Astrocyte of the spinal cord (primary cell): ENCODE results near the gene RAX2.
A peak's percentile ranks its signal among the peaks of the same experiment; 100 is the strongest.

Source experiments
- DNase-seq: peaks from one replicate; pipeline ENCODE4 v3.0.0; 2011; ENCODE audit warnings: low read depth, low spot score
- H3K4me3 ChIP-seq: 2 replicates; pipeline ENCODE4 v1.5.1; 2011; ENCODE audit warnings: low read depth, mild to moderate bottlenecking, low read length, moderate library complexity
- CTCF ChIP-seq: IDR thresholded peaks from 2 replicates; pipeline ENCODE4 v1.5.1; 2012; ENCODE audit warnings: low read depth, mild to moderate bottlenecking, low read length, inconsistent platforms
- in situ Hi-C: cut with HindIII; loops from 2 replicates; pipeline ENCODE4 v1.10.0; 2017; ENCODE audit warnings: low sequenced_read_pairs

RAX2 gene

GRCh38 chr19:3784607-3785450 lies 12.8 kb upstream of the RAX2 start:
- no peak overlapping the region for H3K4me3 ChIP-seq
- no peak for TF ChIP-seq CTCF
- DNase-seq, result no peak
- in situ Hi-C loops, result no loop called here

- no peak for DNase-seq
- in situ Hi-C loops, result no loop called here
Measured at GRCh38 chr19:3783660-3784584, 11.9 kb upstream of the RAX2 start.

GRCh38 chr19:3782903-3783302 lies 10.9 kb upstream of the RAX2 start:
- no peak for DNase-seq
- no peak for TF ChIP-seq CTCF
- no peak overlapping the region for H3K4me3 ChIP-seq
- in situ Hi-C loops, result no loop called here

More at GRCh38 chr19:3783660-3784584, 11.9 kb upstream of the RAX2 start:
- peak; percentile 15 for TF ChIP-seq CTCF
- no peak overlapping the region for H3K4me3 ChIP-seq

- DNase-seq, result no peak
- in situ Hi-C loops, result no loop called here
- no peak for TF ChIP-seq CTCF
- H3K4me3 ChIP-seq, result no peak overlapping the region
Measured at GRCh38 chr19:3782330-3782729, 10.3 kb upstream of the RAX2 start.

GRCh38 chr19:3781603-3782002 lies 9.6 kb upstream of the RAX2 start:
- no peak for TF ChIP-seq CTCF
- in situ Hi-C loops, result no loop called here
- H3K4me3 ChIP-seq, result no peak overlapping the region
- DNase-seq, result no peak

- no peak for DNase-seq
- in situ Hi-C loops, result no loop called here
- no peak for TF ChIP-seq CTCF
- no peak overlapping the region for H3K4me3 ChIP-seq
Measured at GRCh38 chr19:3780786-3781304, 8.8 kb upstream of the RAX2 start.
